Natural killer cell (primary cell): ENCODE results near the gene AZIN2. TPM values are rescaled to one million over a fixed set of nuclear protein-coding genes. Genes with fewer than 3 reads are reported as not detected.
"Not testable (repeated sequence)": the region's sequence is repeated elsewhere in the genome, so short reads cannot be mapped to it uniquely, and the experiment has no call there.

Source experiments
- ATAC-seq, 3 donors: fragments of 150-1000 bp in 2 of 3; fragments of 200-7000 bp in 1 of 3; cut with Tn5 transposase; 1 replicate in 1 of 3; 2 replicates in 2 of 3; pipeline ENCODE4 v1.10.0; 2021; ENCODE audit warnings: mild to moderate bottlenecking in 2 of 3, moderate library complexity in 2 of 3
- DNase-seq, 2 donors: peaks; one replicate each; pipeline versions ENCODE4 v3.0.0 to v3.0.0-alpha.2; 2013 to 2021; ENCODE audit warnings: mixed read lengths in 1 of 2
- H3K27ac ChIP-seq: one replicate; pipeline ENCODE4 v1.5.1; 2013; ENCODE audit warnings: mild to moderate bottlenecking, low read length
- H3K27me3 ChIP-seq: one replicate; pipeline ENCODE4 v1.6.1; 2013; ENCODE audit warnings: low read length; ENCODE audit not compliant: control insufficient read depth, insufficient read depth
- H3K36me3 ChIP-seq: one replicate; pipeline ENCODE4 v1.6.1; 2013; ENCODE audit warnings: low read length; ENCODE audit not compliant: control insufficient read depth, insufficient read depth
- H3K4me1 ChIP-seq: one replicate; pipeline ENCODE4 v1.6.1; 2013; ENCODE audit warnings: low read length; ENCODE audit not compliant: control insufficient read depth, insufficient read depth
- H3K4me3 ChIP-seq: one replicate; pipeline ENCODE4 v1.5.1; 2013; ENCODE audit warnings: low read length
- H3K9me3 ChIP-seq: one replicate; pipeline ENCODE4 v1.6.1; 2013; ENCODE audit warnings: low read length; ENCODE audit not compliant: control insufficient read depth, insufficient read depth
- H3K27ac Mint-ChIP-seq, 2 donors: one replicate each; pipeline ENCODE4 v1.8.0; 2022; ENCODE audit warnings: mild to moderate bottlenecking in 2 of 2, mixed read lengths in 2 of 2, moderate library complexity in 1 of 2
- H3K27me3 Mint-ChIP-seq, 2 donors: one replicate each; pipeline ENCODE4 v1.8.0; 2022; ENCODE audit warnings: low read depth in 2 of 2, mixed read lengths in 2 of 2
- H3K36me3 Mint-ChIP-seq: one replicate; pipeline ENCODE4 v1.8.0; 2022; ENCODE audit warnings: mixed read lengths
- H3K4me1 Mint-ChIP-seq, 2 donors: one replicate each; pipeline ENCODE4 v1.8.0; 2022; ENCODE audit warnings: mixed read lengths in 2 of 2
- H3K4me3 Mint-ChIP-seq: one replicate; pipeline ENCODE4 v1.8.0; 2022; ENCODE audit warnings: mild to moderate bottlenecking, moderate library complexity, mixed read lengths
- H3K9me3 Mint-ChIP-seq, 2 donors: one replicate each; pipeline ENCODE4 v1.8.0; 2022; ENCODE audit warnings: mixed read lengths in 2 of 2
- CTCF ChIP-seq: fragments of 200-600 bp; IDR thresholded peaks from one replicate; pipeline ENCODE4 v1.8.0; 2022; ENCODE audit warnings: antibody characterized with exemption
- WGBS: methylation state at CpG from one replicate; pipeline ENCODE4 v1.1.7; 2013; ENCODE audit warnings: missing lambda C conversion rate; ENCODE audit not compliant: insufficient coverage; 5-methylcytosine and 5-hydroxymethylcytosine counted together
- intact Hi-C: fragments of 100-400 bp; cut with micrococcal nuclease; formaldehyde crosslinking; loops from one replicate; pipeline ENCODE4 v1.14.2; 2022
- total RNA-seq, 4 donors: library from RNA; stranded (reverse); fragments of 120-200 nt in 1 of 4; gene quantifications; one replicate each; pipeline versions ENCODE4 v1.2.3 to v1.2.4, GENCODE V29; 2013 to 2022

The AZIN2 gene
- total RNA-seq, 3 donors from 2014 or later (not counting 1 experiment from before 2014, with no cell fraction given), result 1.9 to 5.1 (median 4.1) TPM

GRCh38 chr1:33065301-33065700, 15.7 kb upstream of the AZIN2 start:
- H3K36me3 Mint-ChIP-seq, result peaks cover 39% of the 10 kb centered on the region
- H3K27ac ChIP-seq, result no peak overlapping the region
- no peaks in the 10 kb centered on the region for H3K36me3 ChIP-seq
- no peak overlapping the region for H3K4me3 ChIP-seq
- ATAC-seq, result no peak
- no peaks in the 10 kb centered on the region for H3K4me1 Mint-ChIP-seq
- 96% methylated on average over 9 of the region's 10 CpGs for WGBS
- H3K4me3 Mint-ChIP-seq, result no peak overlapping the region
- no peak for DNase-seq
- no peak overlapping the region for H3K27ac Mint-ChIP-seq
- TF ChIP-seq CTCF, result no peak
- H3K9me3 Mint-ChIP-seq, result peaks cover 7 to 26% of the 10 kb centered on the region in 2 donors
- H3K9me3 ChIP-seq, result peaks cover 38% of the 10 kb centered on the region
- peaks cover 0 to 9% of the 10 kb centered on the region in 2 donors for H3K27me3 Mint-ChIP-seq
- H3K4me1 ChIP-seq, result no peaks in the 10 kb centered on the region
- intact Hi-C loops, result no loop called here
- H3K27me3 ChIP-seq, result no peaks in the 10 kb centered on the region

GRCh38 chr1:33066477-33066876, 14.5 kb upstream of the AZIN2 start:
- H3K4me3 ChIP-seq, H3K27ac ChIP-seq, H3K27me3 ChIP-seq, intact Hi-C loops, H3K27ac Mint-ChIP-seq, H3K4me1 ChIP-seq, H3K27me3 Mint-ChIP-seq, ATAC-seq, DNase-seq, H3K36me3 ChIP-seq, H3K4me3 Mint-ChIP-seq, H3K4me1 Mint-ChIP-seq: not testable (repeated sequence)
- WGBS, result 100% methylated on average over 2 of the region's 3 CpGs
- Mint-ChIP-seq H3K36me3 (peaks cover 39% of the 10 kb centered on the region), H3K9me3 (peaks cover 7 to 26% of the 10 kb centered on the region in 2 donors)
- H3K9me3 ChIP-seq, result peaks cover 38% of the 10 kb centered on the region

GRCh38 chr1:33068108-33068507, 12.8 kb upstream of the AZIN2 start:
- 67% methylated on average over 2 of the region's 2 CpGs for WGBS
- DNase-seq, H3K27me3 Mint-ChIP-seq, H3K27ac ChIP-seq, H3K36me3 ChIP-seq, H3K4me3 ChIP-seq, intact Hi-C loops, ATAC-seq, H3K4me1 ChIP-seq, H3K4me3 Mint-ChIP-seq, H3K27ac Mint-ChIP-seq, H3K27me3 ChIP-seq: not testable (repeated sequence)
- peaks cover 4 to 17% of the 10 kb centered on the region in 2 donors for H3K9me3 Mint-ChIP-seq
- H3K9me3 ChIP-seq, result peaks cover 25% of the 10 kb centered on the region
- peaks cover 4 to 10% of the 10 kb centered on the region in 2 donors for H3K4me1 Mint-ChIP-seq
- peaks cover 30% of the 10 kb centered on the region for H3K36me3 Mint-ChIP-seq

- TF ChIP-seq CTCF, result no peak
- Histone ChIP-seq H3K36me3 (no peaks in the 10 kb centered on the region), H3K9me3 (peaks cover 7% of the 10 kb centered on the region), H3K27ac (no peak overlapping the region), H3K4me3 (no peak overlapping the region), H3K27me3 (no peaks in the 10 kb centered on the region), H3K4me1 (peaks cover 9% of the 10 kb centered on the region)
- WGBS, result 100% methylated on average over 1 of the region's 1 CpG
- DNase-seq (no peak), ATAC-seq (no peak)
- H3K4me3 Mint-ChIP-seq, result no peak overlapping the region
- intact Hi-C loops, result no loop called here
- H3K27ac Mint-ChIP-seq, result no peak overlapping the region
- peaks cover 5 to 11% of the 10 kb centered on the region in 2 donors for H3K4me1 Mint-ChIP-seq
- H3K36me3 Mint-ChIP-seq, result peaks cover 11% of the 10 kb centered on the region
- H3K9me3 Mint-ChIP-seq, result peaks cover 0 to 2% of the 10 kb centered on the region in 2 donors
- H3K27me3 Mint-ChIP-seq, result peaks cover 0 to 9% of the 10 kb centered on the region in 2 donors
Observed at GRCh38 chr1:33070628-33071027, 10.3 kb upstream of the AZIN2 start.
